ENCODE measurements around the gene MDP1.

GRCh38 chr14:24212924-24213865 lies 2.7 kb downstream of the MDP1 start, which contains the start of gene CHMP4A:
- TF ChIP-seq TOX (CRISPR knock-in tag; IDR thresholded peaks at IDR 0.05; ENCODE audit: borderline replicate concordance) (no peak), PATZ1 (CRISPR knock-in tag; IDR thresholded peaks at IDR 0.05; ENCODE audit: borderline replicate concordance) (peak; percentile 83), ISL1 (CRISPR knock-in tag; IDR thresholded peaks at IDR 0.05) (no peak), BACH2 (CRISPR knock-in tag; IDR thresholded peaks at IDR 0.05; ENCODE audit: borderline replicate concordance) (no peak), RARB (CRISPR knock-in tag; IDR thresholded peaks at IDR 0.05) (0 out of 2 replicates have a peak, but pooled peaks have one; percentile 36), GLIS3 (CRISPR knock-in tag; IDR thresholded peaks at IDR 0.05) (peak; percentile 71; the same call in 1 of the 2 replicates), ZFP3 (CRISPR knock-in tag; IDR thresholded peaks at IDR 0.05) (0 out of 2 replicates have a peak, but pooled peaks have one; percentile 43), ZNF8 (CRISPR knock-in tag; IDR thresholded peaks at IDR 0.05) (no peak), TCF4 (CRISPR knock-in tag; IDR thresholded peaks at IDR 0.05; ENCODE audit: borderline replicate concordance) (no peak; the same call in 1 of the 2 replicates), ZC3H10 (CRISPR knock-in tag; IDR thresholded peaks at IDR 0.05) (no peak), CSDC2 (CRISPR knock-in tag; IDR thresholded peaks at IDR 0.05) (peak; percentile 56; the same call in 1 of the 2 replicates)

Data from SK-N-SH treated with all-trans-retinoic acid at 6 μM for 48 hours (cell line).